T47D (cell line): ENCODE data around the gene MTIF3.

Experiments used
- DNase-seq, 2 experiments: peaks; one replicate each; pipeline versions ENCODE4 v3.0.0 to v3.0.0-alpha.2; 2011 to 2012; ENCODE audit warnings: low read depth in 1 of 2, low spot score in 1 of 2
- JUND ChIP-seq: IDR thresholded peaks from 2 replicates; pipeline ENCODE4 v1.6.1; 2012; ENCODE audit warnings: low read depth
- in situ Hi-C: cut with HindIII; loops from 2 replicates; pipeline ENCODE4 v1.10.0; 2016; ENCODE audit warnings: low sequenced_read_pairs, low pct_unique_long_range_greater_than_20kb

The MTIF3 gene, protein sequence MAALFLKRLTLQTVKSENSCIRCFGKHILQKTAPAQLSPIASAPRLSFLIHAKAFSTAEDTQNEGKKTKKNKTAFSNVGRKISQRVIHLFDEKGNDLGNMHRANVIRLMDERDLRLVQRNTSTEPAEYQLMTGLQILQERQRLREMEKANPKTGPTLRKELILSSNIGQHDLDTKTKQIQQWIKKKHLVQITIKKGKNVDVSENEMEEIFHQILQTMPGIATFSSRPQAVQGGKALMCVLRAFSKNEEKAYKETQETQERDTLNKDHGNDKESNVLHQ

DNA sequence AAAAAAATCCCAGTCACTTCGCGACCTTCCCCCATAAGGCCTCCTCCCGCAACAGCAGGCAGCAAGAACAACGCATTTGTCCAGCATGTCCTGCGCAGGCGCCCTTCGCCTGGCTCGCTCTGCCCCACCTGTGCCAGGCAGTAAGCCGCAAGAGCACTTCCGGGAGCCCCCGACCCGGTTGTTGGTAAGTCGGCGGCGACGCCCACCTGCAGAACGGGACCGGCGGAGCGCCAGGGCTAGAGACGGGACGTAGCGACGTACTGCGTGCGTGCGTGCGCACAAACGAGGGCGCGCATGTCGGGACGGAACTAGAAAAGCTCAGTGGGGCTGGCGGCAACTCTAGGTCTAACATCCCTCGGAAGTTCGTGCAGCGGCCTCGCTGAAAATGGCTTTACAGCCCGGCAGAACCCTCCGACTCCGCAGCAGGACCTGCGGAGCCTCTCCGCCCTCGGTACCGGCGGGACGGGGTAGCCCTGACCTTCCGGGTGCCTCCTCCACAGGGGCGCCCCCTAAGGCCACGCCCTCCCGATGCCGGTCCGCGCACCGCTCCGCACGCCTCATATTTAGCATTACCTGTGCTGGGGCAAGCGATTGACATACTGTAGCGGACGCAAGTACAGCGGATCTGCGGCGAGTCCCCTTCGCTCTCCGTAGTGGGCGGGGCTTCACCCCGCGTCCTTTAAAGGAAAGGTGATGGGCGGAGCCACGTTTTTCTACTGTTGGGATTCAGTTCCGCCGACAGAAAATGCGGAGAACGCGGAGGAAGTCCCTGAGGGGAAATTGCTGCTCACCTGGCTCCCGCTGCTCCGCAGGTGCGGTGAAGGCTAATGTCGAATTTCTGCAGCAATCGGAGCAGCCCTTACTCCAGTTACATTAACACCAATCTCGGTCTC is at the start of gene MTIF3:
Gene MTIF3 (minus strand): TSS at position 629 of the 893 bp plus-strand sequence. CDS start 10,116 bp downstream, outside the sequence.
- no peak for TF ChIP-seq JUND
- in situ Hi-C loops: no loop called here
- DNase-seq: peak; percentile 70 to 96

DNA sequence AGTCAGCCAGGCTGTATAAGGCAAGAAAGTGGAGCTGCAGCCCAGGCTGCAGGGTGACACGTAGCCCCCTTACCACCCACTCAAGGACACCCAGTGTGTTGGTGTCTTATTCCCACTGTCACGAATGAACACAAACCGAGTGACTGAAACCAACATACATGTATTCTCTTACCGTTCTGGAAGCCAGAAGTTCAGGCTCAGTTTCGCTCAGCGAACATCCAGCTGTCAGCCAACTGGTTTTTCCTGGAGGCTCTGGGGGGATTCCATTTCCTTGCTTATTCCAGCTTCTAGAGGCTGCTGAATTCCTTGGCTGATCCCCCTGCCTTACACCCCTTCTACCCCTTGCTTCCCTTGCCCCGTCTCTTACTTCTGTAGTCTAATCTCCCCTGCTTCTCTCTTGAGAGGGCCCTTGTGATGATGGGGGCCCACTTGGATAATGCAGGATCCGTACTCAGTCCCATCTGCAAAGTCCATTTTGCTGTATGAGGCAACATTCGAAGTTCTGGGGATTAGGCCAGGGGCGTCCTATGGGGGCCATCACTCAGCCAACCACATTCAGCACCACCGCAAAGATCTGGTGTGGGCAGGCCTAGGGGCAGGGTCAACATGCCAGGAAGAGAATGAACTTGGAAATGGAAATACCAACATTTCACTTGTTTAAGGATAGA is 47.3 kb upstream of the MTIF3 start:
- in situ Hi-C loops: no loop called here
- TF ChIP-seq JUND: no peak
- DNase-seq: no peak

DNA sequence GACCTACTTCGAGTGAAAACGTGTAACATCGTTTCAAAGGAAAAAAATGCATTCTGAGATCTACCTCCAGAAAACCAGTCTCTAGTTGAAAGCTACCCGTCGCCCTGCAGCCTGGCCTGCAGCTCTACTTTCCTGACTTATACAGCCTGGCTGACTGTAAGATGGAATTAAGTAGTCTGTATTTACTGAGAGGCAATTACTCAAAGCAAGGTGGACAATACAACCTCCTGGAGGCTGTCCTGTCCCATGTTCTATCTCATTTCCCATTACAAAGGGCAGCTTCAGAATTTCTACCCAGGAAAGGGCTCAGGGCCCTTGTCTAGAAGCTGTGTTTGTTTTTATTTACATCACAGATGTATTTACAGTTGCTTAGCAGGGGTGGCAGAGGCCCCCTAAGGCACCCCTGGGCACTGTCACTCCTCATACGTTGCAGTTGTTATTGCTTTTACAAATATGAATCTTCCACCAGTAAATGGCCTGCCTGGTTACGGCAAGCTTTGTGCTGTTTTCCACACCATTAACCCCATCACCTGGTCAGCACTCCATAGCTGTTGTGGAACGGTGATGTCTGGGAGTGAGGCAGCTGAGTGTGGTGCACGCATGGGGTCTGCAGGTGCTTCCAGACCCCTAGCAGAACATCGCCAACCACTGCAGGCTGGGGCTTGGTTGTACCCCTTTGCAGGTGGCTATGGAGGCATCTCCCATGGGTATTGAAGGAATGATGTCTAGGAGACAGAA is 46.3 kb upstream of the MTIF3 start:
- in situ Hi-C loops: no loop called here
- TF ChIP-seq JUND: no peak
- DNase-seq: no peak

DNA sequence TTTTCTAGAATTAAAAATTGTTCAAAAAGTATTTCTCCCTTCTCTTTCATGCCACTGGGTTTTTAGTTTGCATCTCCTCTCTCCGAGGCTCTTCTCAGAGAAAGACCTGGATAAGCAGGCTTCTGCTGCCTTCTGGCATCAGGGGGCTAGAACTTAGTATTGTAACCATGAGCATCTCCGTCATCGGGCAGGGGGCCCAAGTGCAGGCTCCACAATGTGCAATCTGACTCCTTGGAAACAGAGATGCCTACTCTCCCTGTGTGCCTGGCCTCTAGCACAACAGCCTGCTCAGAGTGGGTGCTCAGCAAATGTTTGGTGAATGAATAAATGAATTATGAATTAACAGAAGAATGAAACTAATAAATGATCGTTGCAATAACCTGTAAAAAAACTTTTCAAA is 45.6 kb upstream of the MTIF3 start:
- no peak for DNase-seq
- TF ChIP-seq JUND: no peak
- in situ Hi-C loops: no loop called here

DNA sequence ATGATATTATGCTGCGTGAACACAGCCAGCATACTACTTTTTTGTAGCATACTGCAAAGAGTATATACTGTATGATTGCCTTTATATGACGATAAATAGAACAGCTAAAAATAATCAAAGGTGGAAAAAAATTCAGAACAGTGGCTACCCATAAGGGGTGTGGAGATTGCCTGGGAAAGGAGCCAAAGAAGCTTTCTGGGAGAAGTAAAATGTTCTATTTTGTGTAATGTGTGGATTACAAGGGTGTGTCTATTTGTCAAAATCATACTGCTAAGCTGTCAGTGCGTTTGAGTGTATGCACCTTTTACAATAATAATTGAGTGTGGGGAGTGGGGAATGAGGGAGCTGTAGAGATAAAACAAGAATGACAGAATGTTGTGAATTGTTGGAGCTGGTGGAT is 45.2 kb upstream of the MTIF3 start:
- no peak for DNase-seq
- in situ Hi-C loops: no loop called here
- no peak for TF ChIP-seq JUND

DNA sequence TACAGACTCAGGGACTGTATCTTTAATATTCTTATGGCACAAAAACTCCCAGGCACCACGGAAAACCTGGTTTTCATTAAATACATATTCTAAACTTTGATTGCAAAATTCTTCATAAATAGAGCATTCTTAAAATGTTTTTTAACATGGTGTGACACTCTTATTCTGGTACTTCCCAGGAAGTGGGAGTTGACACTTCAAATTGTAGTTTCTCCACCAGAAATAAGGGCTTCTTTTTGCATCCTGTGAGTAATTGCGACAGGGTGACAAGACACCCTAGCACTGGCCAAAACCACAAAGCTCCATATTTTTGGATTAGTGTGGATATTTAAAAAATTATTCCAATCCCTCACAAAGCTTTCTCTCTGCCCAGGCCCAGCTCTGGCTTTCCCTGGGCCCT is 43.6 kb upstream of the MTIF3 start:
- in situ Hi-C loops: no loop called here
- TF ChIP-seq JUND: no peak

DNA sequence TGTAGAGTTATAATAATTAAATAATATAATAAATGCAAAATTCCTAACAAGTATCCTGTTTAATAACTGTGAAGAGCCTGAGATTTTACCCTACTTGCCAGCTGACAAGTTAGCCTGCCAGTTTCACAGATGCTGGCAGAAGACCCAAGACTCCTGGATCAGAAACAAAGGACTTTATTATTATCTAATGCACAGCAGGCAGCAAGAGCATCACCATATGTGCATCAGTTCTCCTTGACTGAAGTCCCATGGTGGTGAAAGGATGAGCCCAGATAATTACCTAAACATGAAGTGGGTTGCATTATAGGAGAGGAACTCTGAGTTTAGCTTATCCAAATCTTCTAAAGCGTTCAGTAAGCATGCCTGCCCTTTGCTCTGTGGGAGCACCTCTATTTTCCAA is 39.1 kb upstream of the MTIF3 start:
- DNase-seq: no peak
- TF ChIP-seq JUND: no peak
- in situ Hi-C loops: no loop called here

More for the DNA sequence above, 43.6 kb upstream of the MTIF3 start:
- DNase-seq: no peak

DNA sequence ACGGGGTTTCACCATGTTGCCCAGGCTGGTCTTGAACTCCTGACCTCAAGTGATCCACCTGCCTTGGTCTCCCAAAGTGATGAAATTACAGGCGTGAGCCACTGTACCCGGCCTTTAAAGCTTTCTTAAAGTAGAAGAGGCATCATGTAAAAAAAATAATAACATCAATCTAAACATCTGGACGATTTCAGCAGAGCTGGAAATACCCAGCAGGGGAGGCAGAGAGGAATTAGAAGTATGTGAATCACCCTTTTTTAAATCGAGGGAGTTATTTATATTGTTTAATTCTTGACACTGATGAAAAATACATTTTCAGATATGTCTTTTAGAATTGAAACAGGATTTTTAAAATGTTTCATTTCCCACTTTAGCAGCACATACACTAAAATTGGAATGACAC is 37.4 kb upstream of the MTIF3 start:
- DNase-seq: no peak
- TF ChIP-seq JUND: no peak
- in situ Hi-C loops: no loop called here

DNA sequence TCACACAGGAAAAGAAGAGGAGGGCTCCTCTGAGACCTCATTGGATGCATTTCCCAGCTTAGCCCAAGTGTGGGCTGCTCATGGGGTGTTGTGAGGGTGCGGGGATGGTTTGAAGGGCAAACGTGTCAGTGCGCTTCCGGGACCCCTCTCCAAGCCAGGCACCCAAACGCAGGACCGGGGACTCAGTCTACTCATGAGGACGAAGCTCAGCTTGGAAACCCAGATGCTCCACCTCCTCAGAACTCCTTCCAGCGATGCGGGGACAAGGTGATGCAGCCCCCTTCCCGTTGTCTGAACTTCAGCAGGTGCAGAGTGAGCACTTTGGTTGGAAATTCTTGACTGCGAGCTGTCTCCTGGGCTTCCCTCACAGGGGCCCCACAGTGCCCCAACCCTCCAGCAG is 33.1 kb upstream of the MTIF3 start:
- no peak for TF ChIP-seq JUND
- in situ Hi-C loops: no loop called here
- DNase-seq: no peak

DNA sequence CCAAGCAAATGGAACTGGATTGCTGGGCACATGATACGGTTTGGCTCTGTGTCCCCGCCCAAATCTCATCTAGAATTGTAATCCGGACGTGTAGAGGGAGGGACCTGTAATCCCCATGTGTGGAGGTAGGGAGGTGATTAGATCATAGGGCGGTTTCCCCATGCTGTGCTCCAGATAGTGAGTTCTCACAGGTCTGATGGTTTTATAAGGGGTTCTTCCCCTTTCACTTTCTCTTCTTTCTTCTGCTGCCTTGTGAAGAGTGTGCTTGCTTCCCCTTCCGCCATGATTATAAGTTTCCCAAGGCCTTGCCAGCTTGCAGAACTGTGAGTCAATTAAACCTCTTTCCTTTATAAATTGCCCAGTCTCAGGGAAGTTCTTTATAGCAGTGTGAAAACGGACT is 32.6 kb upstream of the MTIF3 start:
- no peak for DNase-seq
- in situ Hi-C loops: no loop called here
- no peak for TF ChIP-seq JUND

DNA sequence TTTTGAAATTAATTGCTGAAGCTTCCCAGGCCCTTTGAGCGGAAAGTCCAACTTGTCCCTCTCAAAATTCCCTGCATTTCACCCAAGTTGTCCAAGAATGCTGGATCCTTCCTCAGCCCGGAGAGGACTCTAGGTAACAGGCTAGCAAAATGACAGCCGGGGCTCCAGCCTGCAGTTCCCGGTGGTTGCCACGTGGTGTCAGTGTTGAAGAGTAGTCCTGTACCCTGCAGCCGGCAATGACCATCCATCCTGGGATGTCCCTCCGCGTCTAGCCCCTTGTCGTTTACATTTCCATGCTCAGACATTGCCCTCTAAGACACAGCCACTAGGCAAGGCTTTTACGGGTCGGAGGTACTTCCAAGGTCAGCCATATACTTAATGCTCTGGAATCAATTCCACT is 31.4 kb upstream of the MTIF3 start:
- DNase-seq: peak; percentile 16 to 60
- no peak for TF ChIP-seq JUND
- in situ Hi-C loops: no loop called here
